Right ventricle myocardium inferior (tissue), 1 donor: ENCODE results near the gene PHRF1. TPM values are rescaled to one million over a fixed set of nuclear protein-coding genes. Genes with fewer than 3 reads are reported as not detected.
"Not testable (repeated sequence)": the region's sequence is repeated elsewhere in the genome, so short reads cannot be mapped to it uniquely, and the experiment has no call there.

Source experiments
- ATAC-seq: fragments of 200-7000 bp; cut with Tn5 transposase; one replicate; pipeline ENCODE4 v1.9.1; 2020; ENCODE audit warnings: mild to moderate bottlenecking, moderate library complexity
- DNase-seq: peaks from one replicate; pipeline ENCODE4 v3.0.0; 2021; ENCODE audit errors: missing footprints
- intact Hi-C: fragments of 100-400 bp; cut with DNase I; formaldehyde crosslinking; loops from one replicate; pipeline ENCODE4 v1.11.0; 2022
- total RNA-seq: library from RNA; stranded (reverse); fragmentation: NEBNext Ultra II Directional; extraction: Animal tissue kit (Norgen Biotek cat#: 25700); gene quantifications from one replicate; pipeline ENCODE4 v1.2.1, GENCODE V29; 2021
- donor health status: DM: no; HTN: yes; CAD: no; lungs with severe emphysema.

The PHRF1 gene
- total RNA-seq, 1 donor from 2014 or later = 16.6 TPM

- ATAC-seq (no peak), DNase-seq (peak; percentile 59)
- intact Hi-C loops = no loop called here
Measured at GRCh38 chr11:565921-566509, 10.3 kb upstream of the PHRF1 start.

- intact Hi-C loops = no loop called here
- no peak for DNase-seq
Measured at GRCh38 chr11:567011-567628, 9.2 kb upstream of the PHRF1 start.

GRCh38 chr11:567629-568292 lies 8.5 kb upstream of the PHRF1 start:
- DNase-seq (peak; percentile 74), ATAC-seq (peak; percentile 12)
- intact Hi-C loops = no loop called here

More at GRCh38 chr11:567011-567628, 9.2 kb upstream of the PHRF1 start:
- no peak for ATAC-seq

GRCh38 chr11:568306-569157 lies 7.7 kb upstream of the PHRF1 start:
- intact Hi-C loops = no loop called here
- DNase-seq (peak; percentile 95), ATAC-seq (peak; percentile 91)

- intact Hi-C loops = no loop called here
- ATAC-seq = peak; percentile 49
- DNase-seq = no peak
Measured at GRCh38 chr11:569158-569885, 6.9 kb upstream of the PHRF1 start.

- intact Hi-C loops = no loop called here
- no peak for DNase-seq
Measured at GRCh38 chr11:571802-572185, 4.5 kb upstream of the PHRF1 start.

GRCh38 chr11:573146-573759 lies 3.0 kb upstream of the PHRF1 start:
- intact Hi-C loops = no loop called here
- no peak for ATAC-seq
- no peak for DNase-seq

More at GRCh38 chr11:571802-572185, 4.5 kb upstream of the PHRF1 start:
- ATAC-seq = no peak

GRCh38 chr11:574031-574570 lies 2.2 kb upstream of the PHRF1 start:
- DNase-seq, ATAC-seq, intact Hi-C loops: not testable (repeated sequence)

GRCh38 chr11:574632-575312 lies 1.5 kb upstream of the PHRF1 start:
- intact Hi-C loops = loop anchor here (5.0 kb wide), 1 partner anchor 38 kb away; no protein-coding TSS in a partner anchor
- no peak for ATAC-seq
- DNase-seq = peak; percentile 48

GRCh38 chr11:575313-575995 lies 816 bp upstream of the PHRF1 start:
- ATAC-seq (peak; percentile 67), DNase-seq (no peak)
- intact Hi-C loops = loop anchor here (5.0 kb wide), 1 partner anchor 37 kb away; no protein-coding TSS in a partner anchor

GRCh38 chr11:576811-577610 lies 741 bp downstream of the PHRF1 start:
- ATAC-seq (no peak), DNase-seq (no peak)
- intact Hi-C loops = loop anchor here (5.0 kb wide), 1 partner anchor 35 kb away; no protein-coding TSS in a partner anchor

- intact Hi-C loops = loop anchor here (5.0 kb wide), 1 partner anchor 35 kb away; no protein-coding TSS in a partner anchor
- ATAC-seq (no peak), DNase-seq (no peak)
Measured at GRCh38 chr11:577611-577894, 1.3 kb downstream of the PHRF1 start.

- intact Hi-C loops = loop anchor here (5.0 kb wide), 1 partner anchor 34 kb away; no protein-coding TSS in a partner anchor
- DNase-seq = no peak
- ATAC-seq = no peak
Measured at GRCh38 chr11:578276-579035, 2.2 kb downstream of the PHRF1 start.

- ATAC-seq = no peak
- intact Hi-C loops = loop anchor here (5.0 kb wide), 1 partner anchor 32 kb away; no protein-coding TSS in a partner anchor
- no peak for DNase-seq
Measured at GRCh38 chr11:579830-580601, 3.7 kb downstream of the PHRF1 start.

GRCh38 chr11:581342-581741 lies 5.1 kb downstream of the PHRF1 start:
- DNase-seq = no peak
- no peak for ATAC-seq
- intact Hi-C loops = no loop called here
